Activated CD4-positive, CD25-positive, alpha-beta regulatory T cell (primary cell): Measurements from ENCODE around the gene SEC14L3.
"Not testable (repeated sequence)": the region's sequence is repeated elsewhere in the genome, so short reads cannot be mapped to it uniquely, and the experiment has no call there.

Experiments
- DNase-seq, 4 experiments: peaks; one replicate each; lab custom pipeline; 2025; lab: John Stamatoyannopoulos, UW

The SEC14L3 gene

GRCh38 chr22:30485362-30485988 lies 13.7 kb upstream of the SEC14L3 start:
- peak; percentile 52 to 66 (median 58) for DNase-seq

- no peak for DNase-seq
Observed at GRCh38 chr22:30483169-30483568, 11.4 kb upstream of the SEC14L3 start.

DNA sequence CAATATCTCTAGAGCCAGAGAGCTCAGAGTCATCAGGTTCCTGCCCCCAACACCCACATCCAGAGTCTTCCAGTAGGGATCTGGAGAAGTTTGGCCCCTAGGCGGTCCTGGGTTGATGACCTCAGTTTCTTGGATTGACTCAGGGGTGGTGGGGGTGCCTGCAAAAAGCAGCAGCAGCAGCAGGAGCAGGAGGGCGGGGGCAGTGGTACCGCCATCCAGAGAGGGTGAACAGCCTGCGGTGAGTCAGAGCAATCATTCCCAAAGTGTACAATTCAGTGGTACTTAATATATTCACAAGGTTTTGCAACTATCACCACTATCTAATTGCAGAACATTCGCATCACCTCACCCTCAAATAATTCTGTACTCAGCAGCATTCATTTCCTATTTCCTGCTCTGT lies 9.9 kb upstream of the SEC14L3 start:
- DNase-seq, result no peak

GRCh38 chr22:30479981-30480380 lies 8.2 kb upstream of the SEC14L3 start:
- DNase-seq, result no peak

DNA sequence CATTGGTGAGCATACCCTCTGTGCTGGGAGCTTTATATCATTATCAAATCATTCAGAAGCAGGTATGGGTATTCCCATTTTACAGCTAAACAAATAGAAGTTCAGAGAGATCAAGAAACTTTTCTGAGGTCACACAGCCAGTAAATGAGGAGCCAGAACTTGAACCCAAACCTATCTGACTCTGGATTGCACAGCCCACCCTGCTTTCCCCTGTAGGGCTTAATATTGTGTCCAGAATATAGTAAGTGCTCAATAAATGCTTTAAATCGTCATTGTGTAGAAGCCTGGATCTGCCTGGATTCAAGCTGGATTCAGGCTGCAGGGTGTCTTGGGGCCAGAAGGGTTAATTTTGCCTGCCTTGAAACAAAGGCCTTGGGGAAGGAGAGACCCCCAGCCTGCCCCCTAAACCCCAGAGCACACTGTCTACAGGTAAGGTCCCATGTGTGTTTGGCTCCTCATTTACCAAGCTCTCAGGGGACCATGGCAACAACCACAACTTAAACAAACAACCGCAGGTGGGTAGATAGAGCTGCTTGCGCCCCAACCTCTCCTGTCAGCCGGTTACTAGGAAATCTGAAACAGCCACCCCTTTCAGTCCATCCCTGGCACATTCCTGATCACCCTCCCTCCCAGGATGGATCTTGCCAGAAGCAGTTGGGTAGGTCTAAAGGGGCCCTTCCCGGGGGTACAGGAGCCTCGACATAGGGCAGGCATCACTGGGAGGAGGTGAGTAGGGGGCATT lies 3.0 kb upstream of the SEC14L3 start:
- no peak for DNase-seq

GRCh38 chr22:30474121-30474520 lies 2.3 kb upstream of the SEC14L3 start:
- no peak for DNase-seq

DNA sequence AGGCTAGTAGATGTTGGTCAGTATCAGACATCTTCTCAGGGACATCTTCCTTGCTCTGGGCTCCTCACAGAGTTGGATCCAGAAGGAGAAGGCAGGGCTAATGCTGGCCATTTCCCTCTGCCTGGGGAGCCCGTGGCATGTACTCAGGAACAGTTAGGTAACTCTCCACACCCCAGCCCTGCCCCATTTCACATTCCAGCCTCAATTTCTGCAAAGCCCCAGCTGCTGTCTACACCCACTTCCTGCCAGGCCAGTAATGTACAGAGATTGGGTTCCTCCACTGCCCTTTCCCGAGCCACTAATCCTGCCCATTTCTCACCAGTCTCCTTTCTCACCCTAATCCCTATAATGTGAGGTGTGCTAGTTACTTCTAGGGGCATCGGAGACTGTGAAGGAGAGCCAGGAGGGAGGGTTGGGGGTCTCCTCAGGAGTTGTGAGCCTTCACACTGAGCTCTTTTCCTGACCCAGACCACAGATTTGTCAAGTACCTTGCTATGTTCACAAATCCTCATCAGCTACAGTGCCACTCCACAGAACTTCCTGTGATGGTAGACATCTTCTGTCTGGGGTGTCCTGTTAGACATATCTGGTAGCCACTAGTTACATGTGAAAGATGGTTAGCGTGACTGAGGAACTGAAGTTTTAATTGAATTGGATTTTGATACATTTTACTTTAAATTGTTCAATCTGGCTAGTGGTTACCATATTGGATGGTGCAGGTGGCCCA lies 1.3 kb upstream of the SEC14L3 start:
- no peak for DNase-seq

- no peak for DNase-seq
Observed at GRCh38 chr22:30470655-30471054, 1.2 kb downstream of the SEC14L3 start.

DNA sequence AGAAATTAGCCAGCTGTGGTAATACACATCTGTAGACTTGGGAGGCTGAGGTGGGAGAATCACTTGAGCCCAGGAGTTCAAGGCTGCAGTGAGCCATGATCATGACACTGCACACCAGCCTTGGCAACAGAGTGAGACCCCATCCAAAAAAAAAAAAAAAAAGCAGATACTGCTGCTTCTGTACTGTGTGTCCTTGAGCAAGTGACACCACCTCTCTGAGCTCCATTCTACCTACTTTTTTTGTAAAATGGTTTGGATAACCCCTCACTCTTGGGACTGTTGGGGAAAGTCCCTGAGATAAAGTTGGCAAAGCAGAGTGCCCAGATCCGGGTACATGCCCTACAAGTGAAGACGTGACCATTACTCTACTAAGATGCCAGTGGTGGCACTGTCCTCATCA lies 2.7 kb downstream of the SEC14L3 start:
- DNase-seq, result no peak

GRCh38 chr22:30460555-30460954 lies 11.3 kb downstream of the SEC14L3 start:
- not testable (repeated sequence) for DNase-seq

DNA sequence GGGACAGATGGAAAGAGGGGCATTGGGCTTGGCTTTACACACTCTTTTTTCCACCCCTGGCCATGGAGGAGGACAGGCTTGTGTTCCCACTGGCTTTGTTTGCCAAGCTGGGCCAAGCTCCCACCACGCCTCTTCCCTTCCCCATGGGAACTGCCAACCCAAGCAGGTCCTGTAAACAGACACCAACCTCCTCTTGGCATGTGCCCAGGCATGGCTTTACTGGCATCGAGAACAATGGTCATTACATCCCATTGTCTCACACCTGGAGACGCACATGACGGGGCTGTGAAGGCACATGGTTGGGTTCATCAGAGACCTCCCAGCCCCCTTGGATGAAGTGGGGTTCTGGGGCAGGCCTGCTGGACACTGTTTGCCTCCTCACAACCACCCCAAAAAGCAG lies 11.7 kb downstream of the SEC14L3 start:
- no peak for DNase-seq

DNA sequence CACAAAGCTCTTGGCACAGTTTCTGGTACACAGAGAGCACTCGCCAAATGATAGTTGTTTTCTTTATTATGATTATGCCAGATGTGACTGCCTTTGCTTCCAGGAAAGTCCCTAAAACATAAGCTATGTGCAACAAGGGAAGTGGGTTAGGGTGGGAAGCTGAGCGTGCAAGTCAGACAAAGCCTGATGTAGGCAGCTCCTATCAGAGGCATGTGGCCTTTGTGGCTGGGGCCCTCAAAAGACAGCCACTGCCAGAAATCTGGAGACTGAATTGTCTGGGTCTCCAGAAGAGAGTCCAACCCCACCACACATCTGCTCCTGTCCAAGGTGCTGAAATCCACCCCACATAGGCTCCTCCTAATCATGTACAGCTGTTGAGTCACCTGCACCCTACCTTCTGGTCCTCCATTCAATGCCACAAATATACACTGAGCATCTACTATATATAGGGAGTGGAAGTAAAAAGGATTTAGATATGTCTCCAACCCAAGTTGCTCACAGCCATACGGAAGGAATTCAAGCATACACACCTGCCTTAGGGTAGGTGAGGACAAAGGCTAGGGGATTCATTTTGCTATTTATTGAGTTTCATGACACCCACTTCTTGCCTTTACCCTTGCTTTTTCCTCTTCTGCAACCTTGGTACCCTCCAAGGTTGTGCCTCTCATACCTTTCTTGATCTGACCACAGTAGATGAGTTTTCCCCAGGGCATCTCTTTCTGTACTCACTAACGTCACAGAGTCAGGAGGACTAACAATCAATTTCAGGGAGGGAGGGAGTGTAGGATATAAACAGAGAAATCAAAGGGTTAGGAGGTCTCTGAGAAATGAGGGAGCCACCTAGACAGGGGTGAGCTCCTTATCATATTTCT lies 12.4 kb downstream of the SEC14L3 start:
- no peak for DNase-seq

DNA sequence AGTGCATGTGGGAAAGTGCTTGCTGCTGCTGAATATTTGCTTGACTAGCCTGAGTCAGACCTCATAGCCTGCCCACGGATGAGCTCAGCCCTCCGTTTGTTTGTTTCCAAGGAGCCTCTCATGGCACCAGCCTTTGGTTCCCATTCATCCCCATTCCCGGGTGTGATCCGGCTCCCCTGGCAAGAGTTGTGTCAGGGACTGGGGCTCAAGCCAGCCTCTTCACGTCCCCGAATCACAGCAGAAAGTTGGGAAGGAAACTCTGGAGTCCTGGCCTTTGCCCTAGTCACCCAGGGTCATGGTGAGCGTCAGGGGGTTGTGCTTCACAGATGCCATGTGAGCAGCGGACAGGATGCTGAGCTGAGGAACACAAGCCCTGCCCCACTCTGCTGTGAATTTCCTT lies 13.8 kb downstream of the SEC14L3 start:
- no peak for DNase-seq

DNA sequence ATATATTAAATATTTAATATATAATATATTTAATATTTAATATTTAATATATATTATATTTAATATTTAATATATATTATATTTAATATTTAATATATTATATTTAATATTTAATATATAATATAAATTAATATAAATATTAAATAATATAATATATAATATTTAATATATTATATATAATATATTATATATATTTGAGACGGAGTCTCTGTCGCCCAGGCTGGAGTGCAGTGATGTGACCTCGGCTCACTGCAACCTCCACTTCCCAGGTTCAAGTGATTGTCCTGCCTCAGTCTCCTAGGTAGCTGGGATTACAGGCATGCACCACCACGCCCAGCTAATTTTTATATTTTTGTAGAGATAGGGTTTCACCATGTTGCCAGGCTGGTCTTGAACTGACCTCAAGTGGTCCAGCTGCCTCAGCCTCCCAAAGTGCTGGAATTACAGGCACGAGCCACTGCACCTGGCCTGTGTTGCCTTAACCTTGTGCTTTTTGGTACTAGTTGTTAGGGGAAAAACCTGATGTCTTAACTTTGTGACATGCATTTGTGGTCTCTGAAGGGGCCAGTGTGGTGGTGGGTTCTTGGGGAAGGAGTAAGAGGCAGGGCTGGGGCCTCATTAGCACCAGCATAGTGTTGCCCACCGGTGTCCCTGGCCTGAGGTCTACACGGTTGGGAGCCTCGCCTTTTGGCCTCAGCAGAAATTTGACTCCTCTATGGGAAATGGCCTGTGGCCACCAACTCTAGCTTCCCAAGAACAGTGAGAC lies 16.6 kb downstream of the SEC14L3 start:
- DNase-seq, result no peak

DNA sequence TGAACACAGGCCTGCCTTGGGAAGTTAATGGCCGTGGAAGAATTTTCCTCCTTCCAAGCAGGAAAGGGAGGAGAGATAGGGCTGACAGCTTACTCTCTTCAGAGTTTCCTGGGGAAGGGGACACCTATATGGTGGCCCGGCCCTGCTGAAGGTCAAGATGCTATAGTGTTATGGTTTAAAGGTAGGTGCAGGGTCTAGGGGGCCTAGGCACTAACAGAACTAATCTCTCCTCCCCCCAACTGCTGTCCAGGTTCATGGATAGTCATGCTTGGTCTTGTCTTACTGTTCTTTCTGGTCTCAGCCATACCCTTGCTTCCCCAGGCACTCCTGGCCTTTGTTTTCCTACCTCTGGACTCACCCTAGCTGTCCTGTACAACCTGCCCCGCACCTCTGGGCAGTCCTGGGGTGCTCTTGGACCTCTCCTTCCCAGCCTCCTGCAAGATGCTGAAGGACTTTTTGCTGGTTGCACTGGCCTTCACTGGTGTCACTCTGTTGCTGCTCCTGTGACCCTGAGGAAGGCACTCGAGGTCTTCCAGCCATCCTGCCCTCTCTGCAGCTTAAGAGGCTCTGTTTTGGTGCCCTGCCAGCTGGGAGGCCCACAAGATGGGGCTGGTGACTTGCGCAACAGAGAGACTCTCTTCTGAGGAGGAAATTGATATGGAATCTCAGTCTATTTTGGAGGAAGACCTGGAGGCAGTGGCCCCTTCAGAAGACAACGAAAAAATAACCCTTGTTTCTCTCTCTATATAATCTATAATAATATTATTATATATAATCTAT lies 17.9 kb downstream of the SEC14L3 start:
- DNase-seq, result no peak

DNA sequence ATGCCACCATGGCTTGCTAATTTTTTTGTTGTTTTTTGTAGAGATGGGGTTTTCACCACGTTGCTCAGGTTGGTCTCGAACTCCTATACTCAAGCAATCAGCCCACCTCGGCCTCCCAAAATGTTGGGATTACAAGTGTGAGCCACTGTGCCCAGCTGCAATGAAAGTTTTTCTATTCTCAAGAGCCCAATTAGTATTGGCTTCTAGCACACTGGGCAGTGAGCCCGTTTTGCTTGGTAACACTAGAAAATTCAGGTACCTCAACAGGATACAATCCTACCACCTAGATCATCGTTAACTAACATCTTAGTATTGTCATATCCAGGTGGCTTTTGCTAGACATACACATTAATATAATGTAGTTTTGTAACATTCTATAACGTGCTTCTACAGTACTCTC lies 19.0 kb downstream of the SEC14L3 start:
- no peak for DNase-seq

DNA sequence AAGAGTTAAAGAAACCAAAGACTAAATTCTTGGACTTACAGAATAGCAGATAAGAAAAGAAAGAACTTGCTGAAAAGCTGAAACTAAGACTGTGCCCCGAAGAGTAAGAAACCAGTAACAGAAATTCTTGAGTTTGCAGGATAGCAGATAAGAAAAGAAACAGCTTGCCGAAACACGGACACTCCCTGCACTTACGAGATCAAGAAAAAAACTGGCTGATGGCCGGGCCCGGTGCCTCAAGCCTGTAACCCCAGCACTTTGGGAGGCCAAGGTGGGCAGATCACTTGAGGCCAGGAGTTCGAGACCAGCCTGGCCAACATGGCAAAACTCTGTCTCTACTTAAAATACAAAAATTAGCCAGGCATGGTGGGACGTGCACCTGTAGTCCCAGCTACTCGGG lies 20.3 kb downstream of the SEC14L3 start:
- not testable (repeated sequence) for DNase-seq

DNA sequence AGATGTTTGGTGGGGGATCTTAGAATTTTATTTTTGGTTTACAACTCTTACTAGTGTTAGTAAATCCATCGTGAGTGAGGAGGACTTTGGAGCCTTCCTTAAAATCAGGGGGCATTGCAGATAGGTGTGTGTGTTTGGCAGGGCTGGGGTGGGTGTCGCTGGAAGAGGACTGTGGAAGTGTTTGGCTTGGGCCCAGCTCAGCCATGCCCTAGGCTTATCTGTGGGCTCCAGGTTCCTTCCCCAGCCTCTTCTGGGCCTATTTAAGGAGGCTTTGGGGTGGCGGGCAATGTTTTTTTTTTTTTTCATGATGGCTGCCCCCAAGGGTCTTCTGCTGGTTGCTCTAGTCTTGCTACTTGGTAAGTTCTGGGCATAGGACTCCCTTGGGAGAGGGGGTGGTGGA lies 24.2 kb downstream of the SEC14L3 start:
- no peak for DNase-seq

DNA sequence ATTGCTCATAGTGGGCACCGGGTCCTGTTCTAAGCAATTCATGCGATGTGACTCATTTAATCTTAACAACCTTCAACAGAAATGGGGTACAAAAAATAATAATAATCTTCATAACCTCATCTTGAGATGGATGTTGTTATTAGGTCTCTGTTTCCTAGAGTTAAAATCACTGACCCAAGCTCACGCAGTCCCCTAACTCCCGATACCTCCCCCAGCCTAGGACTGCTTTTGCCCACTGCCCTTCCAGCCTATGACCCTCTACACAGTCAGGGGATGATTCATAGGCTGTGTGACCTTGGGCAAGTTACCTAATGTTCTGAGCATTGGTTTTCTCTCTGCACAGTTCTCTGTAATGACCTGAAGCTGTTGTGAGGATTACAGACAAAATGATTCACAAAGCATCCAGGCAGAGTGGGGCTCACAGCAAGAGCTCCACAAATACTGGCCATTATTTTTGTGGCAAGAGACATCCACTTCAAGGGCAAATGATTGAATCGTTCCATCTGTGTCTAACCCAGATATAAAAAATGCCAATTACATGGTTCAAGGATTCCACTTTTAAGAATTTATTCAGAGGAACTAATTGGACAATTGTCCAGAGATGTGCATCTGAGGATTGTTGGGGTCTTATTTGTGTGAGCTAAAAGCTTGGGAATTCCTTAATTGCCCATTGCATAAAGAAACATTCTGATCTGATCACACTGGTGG lies 26.2 kb downstream of the SEC14L3 start:
- DNase-seq, result no peak
